ENCODE data around the gene U2AF2.

U2AF2 gene

GRCh38 chr19:55712804-55713631, 58.2 kb downstream of the U2AF2 start:
- TF ChIP-seq GATA3 (IDR thresholded peaks at IDR 0.05; ENCODE audit: low read depth, low read length), result no peak
- no peak for TF ChIP-seq GATA2 (IDR thresholded peaks at IDR 0.05; ENCODE audit: low read depth, low read length)

- TF ChIP-seq GATA3 (IDR thresholded peaks at IDR 0.05; ENCODE audit: low read depth, low read length) (no peak), GATA2 (IDR thresholded peaks at IDR 0.05; ENCODE audit: low read depth, low read length) (no peak)
Observed at GRCh38 chr19:55716531-55716930, 61.7 kb downstream of the U2AF2 start.

DNA sequence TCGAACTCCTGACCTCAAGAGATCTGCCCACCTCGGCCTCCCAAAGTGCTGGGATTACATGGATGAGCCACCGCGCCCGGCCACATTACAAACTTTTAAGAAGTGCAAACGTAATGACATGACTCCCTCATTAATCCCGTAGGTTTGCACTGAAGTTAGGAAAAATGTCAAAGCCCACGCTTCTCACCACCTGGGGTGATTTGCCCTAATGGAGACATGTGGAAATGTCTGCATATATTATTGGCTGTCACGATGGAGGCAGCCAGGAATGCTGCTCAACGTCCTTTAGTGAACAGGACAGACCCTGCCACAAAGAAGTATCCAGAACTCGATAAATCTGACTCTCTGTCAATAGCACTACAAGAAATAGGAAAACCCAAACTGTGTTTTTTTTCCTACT, 62.4 kb downstream of the U2AF2 start:
- no peak for TF ChIP-seq GATA3 (IDR thresholded peaks at IDR 0.05; ENCODE audit: low read depth, low read length)
- TF ChIP-seq GATA2 (IDR thresholded peaks at IDR 0.05; ENCODE audit: low read depth, low read length), result no peak

GRCh38 chr19:55720214-55720746, 65.4 kb downstream of the U2AF2 start:
- TF ChIP-seq GATA3 (IDR thresholded peaks at IDR 0.05; ENCODE audit: low read depth, low read length) (no peak), GATA2 (IDR thresholded peaks at IDR 0.05; ENCODE audit: low read depth, low read length) (no peak)

DNA sequence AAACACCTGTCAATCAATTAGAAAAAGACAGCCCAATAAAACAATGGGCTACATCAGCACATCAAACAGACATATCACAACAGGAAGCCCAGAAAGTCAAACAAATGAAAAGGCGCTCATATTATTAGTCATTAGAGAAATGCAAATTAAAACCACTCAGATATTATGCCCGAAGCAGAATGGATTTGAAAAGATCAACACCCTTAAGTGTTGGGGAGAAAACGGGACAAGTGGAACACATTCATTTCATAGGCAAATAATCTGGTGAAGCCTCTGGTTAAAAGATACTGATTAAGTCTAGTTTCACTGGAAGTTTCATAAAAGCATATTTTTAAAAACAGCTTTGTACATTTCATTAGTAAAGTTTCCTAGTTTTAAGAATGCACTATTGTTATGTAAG, 66.0 kb downstream of the U2AF2 start:
- TF ChIP-seq GATA2 (IDR thresholded peaks at IDR 0.05; ENCODE audit: low read depth, low read length), result no peak
- no peak for TF ChIP-seq GATA3 (IDR thresholded peaks at IDR 0.05; ENCODE audit: low read depth, low read length)

DNA sequence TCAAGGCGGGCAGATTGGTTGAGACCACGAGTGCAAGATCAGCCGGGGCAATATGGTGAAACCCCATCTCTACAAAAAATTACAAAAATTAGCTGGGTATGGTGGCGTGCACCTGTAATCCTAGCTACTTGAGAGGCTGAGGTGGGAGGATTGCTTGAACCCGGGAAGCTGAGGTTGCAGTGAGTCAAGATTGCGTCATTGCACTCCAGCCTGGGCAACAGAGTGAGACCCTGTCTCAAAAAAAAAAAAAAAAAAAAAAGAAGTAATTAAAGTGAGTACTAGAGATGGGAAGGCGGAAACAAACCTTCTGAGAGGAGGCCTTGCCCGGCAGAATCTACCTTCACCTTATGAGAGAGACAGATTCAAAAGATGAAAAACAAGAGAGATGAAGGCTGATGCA, 68.7 kb downstream of the U2AF2 start:
- no peak for TF ChIP-seq GATA2 (IDR thresholded peaks at IDR 0.05; ENCODE audit: low read depth, low read length)
- TF ChIP-seq GATA3 (IDR thresholded peaks at IDR 0.05; ENCODE audit: low read depth, low read length), result no peak

All from SH-SY5Y (cell line).